Keratinocyte (primary cell): ENCODE results near the gene C1QTNF12. TPM values are rescaled to one million over a fixed set of nuclear protein-coding genes. Genes with fewer than 3 reads are reported as not detected.

Experiments used
- DNase-seq: peaks from one replicate; pipeline ENCODE4 v3.0.0-alpha.2; 2011; ENCODE audit warnings: low read depth, missing footprints, low spot score
- FAIRE-seq: peaks from 2 replicates; lab custom pipeline; 2011; peaks lifted over from hg19 to GRCh38; lab: Jason Lieb, UNC
- H2AFZ ChIP-seq: 2 replicates; pipeline ENCODE4 v1.6.0; 2012; ENCODE audit warnings: low read length, control low read depth, inconsistent platforms; ENCODE audit not compliant: control insufficient read depth
- H3K27ac ChIP-seq: 2 replicates; pipeline ENCODE4 v1.5.1; 2011; ENCODE audit warnings: low read length; ENCODE audit not compliant: control insufficient read depth, insufficient read depth
- H3K27me3 ChIP-seq: 3 replicates; pipeline ENCODE4 v1.6.0; 2011; ENCODE audit warnings: low read length; ENCODE audit not compliant: control insufficient read depth, insufficient read depth; ENCODE audit errors: extremely low read depth
- H3K36me3 ChIP-seq, 2 experiments: 2 replicates in 1 of 2; 3 replicates in 1 of 2; pipeline ENCODE4 v1.5.1; 2011; ENCODE audit warnings: low read length in 2 of 2, mild to moderate bottlenecking in 1 of 2; ENCODE audit not compliant: control insufficient read depth in 2 of 2, insufficient read depth in 2 of 2; ENCODE audit errors: extremely low read depth in 1 of 2
- H3K4me1 ChIP-seq: 3 replicates; pipeline ENCODE4 v1.5.1; 2011; ENCODE audit warnings: low read length; ENCODE audit not compliant: control insufficient read depth, insufficient read depth; ENCODE audit errors: extremely low read depth
- H3K4me2 ChIP-seq: 3 replicates; pipeline ENCODE4 v1.6.0; 2011; ENCODE audit warnings: low read depth, low read length; ENCODE audit not compliant: control insufficient read depth, insufficient read depth; ENCODE audit errors: extremely low read depth
- H3K4me3 ChIP-seq, 3 experiments: fragments of 200-600 bp in 1 of 3; sonication (generic) in 1 of 3; 2 replicates in 2 of 3; 3 replicates in 1 of 3; pipeline ENCODE4 v1.5.1; 2011 to 2016; ENCODE audit warnings: low read length in 3 of 3, mild to moderate bottlenecking in 3 of 3, control low read depth in 2 of 3, inconsistent platforms in 1 of 3, low read depth in 1 of 3, mixed read lengths in 1 of 3, mixed run types in 1 of 3, moderate library complexity in 1 of 3; ENCODE audit not compliant: control insufficient read depth in 2 of 3, insufficient read depth in 2 of 3; ENCODE audit errors: extremely low read depth in 1 of 3
- H3K79me2 ChIP-seq: 2 replicates; pipeline ENCODE4 v1.6.0; 2012; ENCODE audit warnings: low read length; ENCODE audit not compliant: control insufficient read depth, insufficient read depth
- H3K9ac ChIP-seq: 3 replicates; pipeline ENCODE4 v1.6.0; 2011; ENCODE audit warnings: low read length; ENCODE audit not compliant: control insufficient read depth, insufficient read depth; ENCODE audit errors: extremely low read depth
- H3K9me1 ChIP-seq: 3 replicates; pipeline ENCODE4 v1.6.0; 2011; ENCODE audit warnings: low read length; ENCODE audit not compliant: control insufficient read depth, insufficient read depth; ENCODE audit errors: extremely low read depth
- H3K9me3 ChIP-seq: 2 replicates; pipeline ENCODE4 v1.5.1; 2012; ENCODE audit warnings: low read depth, low read length; ENCODE audit not compliant: control insufficient read depth
- H4K20me1 ChIP-seq: 3 replicates; pipeline ENCODE4 v1.6.0; 2011; ENCODE audit warnings: low read length; ENCODE audit not compliant: control insufficient read depth, insufficient read depth; ENCODE audit errors: extremely low read depth
- CTCF ChIP-seq, 3 experiments: IDR thresholded peaks in 1 of 3; conservative IDR thresholded peaks in 1 of 3; optimal IDR thresholded peaks in 1 of 3; 2 replicates in 2 of 3; 3 replicates in 1 of 3; pipeline versions ENCODE3 to v1.5.1; 2011; ENCODE audit warnings: low read length in 3 of 3, mild to moderate bottlenecking in 3 of 3, moderate library complexity in 2 of 3, control low read depth in 1 of 3, inconsistent platforms in 1 of 3; ENCODE audit not compliant: insufficient read depth in 2 of 3; ENCODE audit errors: extremely low read depth in 1 of 3
- EZH2 ChIP-seq: IDR thresholded peaks from one replicate; pipeline ENCODE4 v1.6.1; 2012; ENCODE audit warnings: inconsistent platforms, mild to moderate bottlenecking, low read length, moderate library complexity
- dilution Hi-C: fragments of 300-500 bp; cut with MboI; formaldehyde crosslinking; loops from one replicate; pipeline ENCODE4 v1.7.0; 2020; ENCODE audit warnings: low sequenced_read_pairs; ENCODE audit not compliant: extremely low pct_ligation_motif_present
- polyA plus RNA-seq, 5 experiments: library from polyadenylated mRNA; depleted of rRNA in 3 of 5; stranded (reverse) in 3 of 5; stranded (forward) in 1 of 5; unstranded in 1 of 5; fragments of >200 nt; gene quantifications; 1 replicate in 1 of 5; 2 replicates in 3 of 5; 3 replicates in 1 of 5; pipeline versions ENCODE4 v1.2.1 to v1.2.3, GENCODE V29; 2011 to 2012; ENCODE audit warnings: missing spikeins in 2 of 5, low read depth in 1 of 5, low replicate concordance in 1 of 5

Gene C1QTNF12
- polyA plus RNA-seq, 1 donor (not counting 4 experiments of a cell fraction or from before 2014, with no cell fraction given), result 0.18 TPM

- TF ChIP-seq CTCF (optimal IDR thresholded peaks at IDR 0.05 in 1 of 3, IDR thresholded peaks at IDR 0.05 in 1 of 3, conservative IDR thresholded peaks at IDR 0.05 in 1 of 3; ENCODE audit: extremely low read depth in 1 of 3, insufficient read depth in 2 of 3, low read length in 3 of 3) (no peak), EZH2 (no peak)
- Histone ChIP-seq H3K79me2 (peaks cover 27% of the 10 kb centered on the region), H3K27me3 (no peaks in the 10 kb centered on the region), H3K9me3 (no peaks in the 10 kb centered on the region), H3K4me3 (no peak overlapping the region), H2AFZ (no peak overlapping the region), H3K9ac (no peak overlapping the region), H3K4me1 (peaks cover 29% of the 10 kb centered on the region), H3K4me2 (no peak overlapping the region), H3K9me1 (peaks cover 5% of the 10 kb centered on the region), H3K36me3 (peaks cover 1 to 3% of the 10 kb centered on the region in 2 experiments), H4K20me1 (peaks cover 15% of the 10 kb centered on the region), H3K27ac (no peak overlapping the region)
- dilution Hi-C loops, result no loop called here
- FAIRE-seq, result no peak
- no peak for DNase-seq
Measured at GRCh38 chr1:1275836-1276235, 29.3 kb upstream of the C1QTNF12 start.

DNA sequence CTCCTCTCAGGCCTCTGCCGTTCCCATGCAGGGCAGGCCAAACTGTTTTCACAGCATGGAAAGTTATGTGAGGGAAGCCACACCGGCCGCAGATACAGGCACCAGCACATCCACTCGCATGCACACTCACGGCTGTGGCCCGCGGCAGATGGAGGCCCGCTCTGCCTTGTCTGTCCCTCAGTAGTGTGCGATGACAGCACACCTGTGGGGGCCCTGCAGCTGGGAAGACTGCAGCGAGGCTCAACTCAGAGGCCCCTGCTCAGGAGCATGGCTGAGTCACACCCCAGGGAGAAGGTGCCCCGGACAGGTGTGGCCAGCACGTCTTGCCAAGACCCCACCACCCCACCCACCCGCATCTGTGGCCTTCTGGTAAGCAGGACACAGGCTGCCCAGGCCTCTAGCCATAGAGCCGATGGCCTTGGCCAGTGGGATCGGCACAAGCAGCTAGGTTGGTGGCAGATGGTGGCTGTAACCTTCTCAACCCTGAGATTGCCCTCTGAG is 28.5 kb upstream of the C1QTNF12 start:
- peaks cover 7% of the 10 kb centered on the region for H3K9me1 ChIP-seq
- H3K79me2 ChIP-seq, result peaks cover 36% of the 10 kb centered on the region
- peaks cover 19% of the 10 kb centered on the region for H4K20me1 ChIP-seq
- TF ChIP-seq EZH2, result no peak
- no peak for TF ChIP-seq CTCF (optimal IDR thresholded peaks at IDR 0.05 in 1 of 3, IDR thresholded peaks at IDR 0.05 in 1 of 3, conservative IDR thresholded peaks at IDR 0.05 in 1 of 3; ENCODE audit: extremely low read depth in 1 of 3, insufficient read depth in 2 of 3, low read length in 3 of 3)
- no peak overlapping the region for H2AFZ ChIP-seq
- H3K4me2 ChIP-seq, result peak overlapping the region; percentile 74
- FAIRE-seq (no peak), DNase-seq (no peak)
- peaks cover 6 to 8% of the 10 kb centered on the region in 2 experiments for H3K36me3 ChIP-seq
- peak overlapping the region in 1 of 3 experiments; percentile 63 for H3K4me3 ChIP-seq
- peaks cover 31% of the 10 kb centered on the region for H3K4me1 ChIP-seq
- no peak overlapping the region for H3K27ac ChIP-seq
- no peak overlapping the region for H3K9ac ChIP-seq
- H3K9me3 ChIP-seq, result no peaks in the 10 kb centered on the region
- dilution Hi-C loops, result no loop called here
- no peaks in the 10 kb centered on the region for H3K27me3 ChIP-seq
